Neural crest cell (in vitro differentiated cells): Measurements from ENCODE around the gene WDR54. TPM values are rescaled to one million over a fixed set of nuclear protein-coding genes. Genes with fewer than 3 reads are reported as not detected.

Source experiments
- DNase-seq: peaks from one replicate; pipeline ENCODE4 v3.0.0; 2021; ENCODE audit warnings: low read depth, mixed read lengths, low spot score
- H3K27ac Mint-ChIP-seq: one replicate; pipeline ENCODE4 v1.8.0; 2021; ENCODE audit warnings: mild to moderate bottlenecking, mixed read lengths; ENCODE audit not compliant: unreplicated experiment
- H3K27me3 Mint-ChIP-seq: 2 replicates; pipeline ENCODE4 v1.8.0; 2021; ENCODE audit warnings: low read depth, mild to moderate bottlenecking, mixed read lengths
- H3K36me3 Mint-ChIP-seq: 2 replicates; pipeline ENCODE4 v1.8.0; 2021; ENCODE audit warnings: low read depth, mild to moderate bottlenecking, mixed read lengths
- H3K4me1 Mint-ChIP-seq: 2 replicates; pipeline ENCODE4 v1.8.0; 2021; ENCODE audit warnings: mixed read lengths
- H3K4me3 Mint-ChIP-seq: one replicate; pipeline ENCODE4 v1.8.0; 2021; ENCODE audit warnings: mild to moderate bottlenecking, mixed read lengths
- H3K9me3 Mint-ChIP-seq: 2 replicates; pipeline ENCODE4 v1.8.0; 2021; ENCODE audit warnings: mixed read lengths
- CTCF ChIP-seq: fragments of 200-600 bp; sonication (generic); conservative IDR thresholded peaks from 2 replicates; pipeline ENCODE4 v1.5.0; 2021; ENCODE audit warnings: antibody characterized with exemption, mild to moderate bottlenecking
- total RNA-seq: library from RNA; stranded (reverse); gene quantifications from 2 replicates; pipeline ENCODE4 v1.2.1, GENCODE V29; 2021

Gene WDR54
- total RNA-seq, 1 donor from 2014 or later = 56.9 TPM

GRCh38 chr2:74384051-74384450 lies 37.5 kb upstream of the WDR54 start:
- Mint-ChIP-seq H3K9me3 (no peaks in the 10 kb centered on the region), H3K4me1 (peaks cover 20% of the 10 kb centered on the region), H3K27ac (no peak overlapping the region), H3K4me3 (no peak overlapping the region), H3K27me3 (no peaks in the 10 kb centered on the region), H3K36me3 (no peaks in the 10 kb centered on the region)
- TF ChIP-seq CTCF = no peak
- no peak for DNase-seq

GRCh38 chr2:74385396-74385795 lies 36.1 kb upstream of the WDR54 start:
- peaks cover 12% of the 10 kb centered on the region for H3K4me1 Mint-ChIP-seq

GRCh38 chr2:74387346-74387745 lies 34.2 kb upstream of the WDR54 start:
- H3K27me3 Mint-ChIP-seq = no peaks in the 10 kb centered on the region
- no peak overlapping the region for H3K27ac Mint-ChIP-seq
- TF ChIP-seq CTCF = no peak
- no peaks in the 10 kb centered on the region for H3K4me1 Mint-ChIP-seq
- no peaks in the 10 kb centered on the region for H3K9me3 Mint-ChIP-seq
- H3K36me3 Mint-ChIP-seq = no peaks in the 10 kb centered on the region
- no peak for DNase-seq
- no peak overlapping the region for H3K4me3 Mint-ChIP-seq

More at GRCh38 chr2:74385396-74385795, 36.1 kb upstream of the WDR54 start:
- no peak for TF ChIP-seq CTCF
- DNase-seq = no peak
- H3K4me3 Mint-ChIP-seq = no peak overlapping the region
- no peaks in the 10 kb centered on the region for H3K9me3 Mint-ChIP-seq
- H3K27me3 Mint-ChIP-seq = no peaks in the 10 kb centered on the region
- H3K27ac Mint-ChIP-seq = no peak overlapping the region
- H3K36me3 Mint-ChIP-seq = no peaks in the 10 kb centered on the region

- Mint-ChIP-seq H3K4me3 (no peak overlapping the region), H3K27ac (no peak overlapping the region), H3K27me3 (peaks cover 6% of the 10 kb centered on the region), H3K36me3 (no peaks in the 10 kb centered on the region), H3K4me1 (no peaks in the 10 kb centered on the region), H3K9me3 (no peaks in the 10 kb centered on the region)
- TF ChIP-seq CTCF = no peak
- no peak for DNase-seq
Measured at GRCh38 chr2:74390606-74391005, 30.9 kb upstream of the WDR54 start.

GRCh38 chr2:74391209-74391579 lies 30.3 kb upstream of the WDR54 start:
- Mint-ChIP-seq H3K9me3 (no peaks in the 10 kb centered on the region), H3K4me3 (peak overlapping the region; percentile 98), H3K27me3 (peaks cover 6% of the 10 kb centered on the region), H3K27ac (peak overlapping the region; percentile 96), H3K36me3 (no peaks in the 10 kb centered on the region), H3K4me1 (no peaks in the 10 kb centered on the region)
- DNase-seq = no peak
- TF ChIP-seq CTCF = no peak
